ENCODE results near the gene TMTC3.

The TMTC3 gene

GRCh38 chr12:88145567-88146505 lies 3.7 kb downstream of the TMTC3 start:
- no peak for TF ChIP-seq GATA2 (IDR thresholded peaks at IDR 0.05; ENCODE audit: low read depth, low read length)
- TF ChIP-seq GATA3 (IDR thresholded peaks at IDR 0.05; ENCODE audit: low read depth, low read length), result no peak

- TF ChIP-seq GATA3 (IDR thresholded peaks at IDR 0.05; ENCODE audit: low read depth, low read length) (no peak), GATA2 (IDR thresholded peaks at IDR 0.05; ENCODE audit: low read depth, low read length) (no peak)
Observed at GRCh38 chr12:88150063-88150462, 8.0 kb downstream of the TMTC3 start.

GRCh38 chr12:88153959-88154358 lies 11.9 kb downstream of the TMTC3 start:
- TF ChIP-seq GATA2 (IDR thresholded peaks at IDR 0.05; ENCODE audit: low read depth, low read length) (no peak), GATA3 (IDR thresholded peaks at IDR 0.05; ENCODE audit: low read depth, low read length) (no peak)

- TF ChIP-seq GATA2 (IDR thresholded peaks at IDR 0.05; ENCODE audit: low read depth, low read length), result no peak
- TF ChIP-seq GATA3 (IDR thresholded peaks at IDR 0.05; ENCODE audit: low read depth, low read length), result no peak
Observed at GRCh38 chr12:88156075-88156654, 14.1 kb downstream of the TMTC3 start.

- TF ChIP-seq GATA3 (IDR thresholded peaks at IDR 0.05; ENCODE audit: low read depth, low read length) (no peak), GATA2 (IDR thresholded peaks at IDR 0.05; ENCODE audit: low read depth, low read length) (no peak)
Observed at GRCh38 chr12:88163371-88163770, 21.3 kb downstream of the TMTC3 start.

- TF ChIP-seq GATA2 (IDR thresholded peaks at IDR 0.05; ENCODE audit: low read depth, low read length) (no peak), GATA3 (IDR thresholded peaks at IDR 0.05; ENCODE audit: low read depth, low read length) (no peak)
Observed at GRCh38 chr12:88166179-88166578, 24.1 kb downstream of the TMTC3 start.

GRCh38 chr12:88167384-88167783 lies 25.3 kb downstream of the TMTC3 start:
- no peak for TF ChIP-seq GATA2 (IDR thresholded peaks at IDR 0.05; ENCODE audit: low read depth, low read length)
- no peak for TF ChIP-seq GATA3 (IDR thresholded peaks at IDR 0.05; ENCODE audit: low read depth, low read length)

- TF ChIP-seq GATA2 (IDR thresholded peaks at IDR 0.05; ENCODE audit: low read depth, low read length) (no peak), GATA3 (IDR thresholded peaks at IDR 0.05; ENCODE audit: low read depth, low read length) (no peak)
Observed at GRCh38 chr12:88172844-88173407, 30.8 kb downstream of the TMTC3 start.

- TF ChIP-seq GATA2 (IDR thresholded peaks at IDR 0.05; ENCODE audit: low read depth, low read length) (no peak), GATA3 (IDR thresholded peaks at IDR 0.05; ENCODE audit: low read depth, low read length) (no peak)
Observed at GRCh38 chr12:88175544-88175943, 33.4 kb downstream of the TMTC3 start.

GRCh38 chr12:88179436-88180014 lies 37.4 kb downstream of the TMTC3 start:
- no peak for TF ChIP-seq GATA3 (IDR thresholded peaks at IDR 0.05; ENCODE audit: low read depth, low read length)
- no peak for TF ChIP-seq GATA2 (IDR thresholded peaks at IDR 0.05; ENCODE audit: low read depth, low read length)

- TF ChIP-seq GATA2 (IDR thresholded peaks at IDR 0.05; ENCODE audit: low read depth, low read length) (no peak), GATA3 (IDR thresholded peaks at IDR 0.05; ENCODE audit: low read depth, low read length) (no peak)
Observed at GRCh38 chr12:88181881-88182280, 39.8 kb downstream of the TMTC3 start.

- TF ChIP-seq GATA3 (IDR thresholded peaks at IDR 0.05; ENCODE audit: low read depth, low read length), result no peak
- TF ChIP-seq GATA2 (IDR thresholded peaks at IDR 0.05; ENCODE audit: low read depth, low read length), result no peak
Observed at GRCh38 chr12:88182416-88182815, 40.3 kb downstream of the TMTC3 start.

- TF ChIP-seq GATA3 (IDR thresholded peaks at IDR 0.05; ENCODE audit: low read depth, low read length) (no peak), GATA2 (IDR thresholded peaks at IDR 0.05; ENCODE audit: low read depth, low read length) (no peak)
Observed at GRCh38 chr12:88184196-88184595, 42.1 kb downstream of the TMTC3 start.

GRCh38 chr12:88185279-88185678 lies 43.2 kb downstream of the TMTC3 start:
- TF ChIP-seq GATA3 (IDR thresholded peaks at IDR 0.05; ENCODE audit: low read depth, low read length), result no peak
- TF ChIP-seq GATA2 (IDR thresholded peaks at IDR 0.05; ENCODE audit: low read depth, low read length), result no peak
